Right cardiac atrium (tissue), 5 donors: ENCODE results near the gene CAPN2. TPM values are rescaled to one million over a fixed set of nuclear protein-coding genes. Genes with fewer than 3 reads are reported as not detected.

Experiments
- ATAC-seq, 2 donors: fragments of 200-7000 bp; cut with Tn5 transposase; one replicate each; pipeline versions ENCODE4 v1.8.0 to v1.9.1; 2020; ENCODE audit warnings: moderate library complexity in 2 of 2, mild to moderate bottlenecking in 1 of 2
- DNase-seq, 3 donors: peaks; one replicate each; pipeline ENCODE4 v3.0.0-alpha.2; 2020
- H3K27ac ChIP-seq: one replicate; pipeline ENCODE4 v1.5.1; 2013; ENCODE audit warnings: mild to moderate bottlenecking, low read length, control low read depth, moderate library complexity
- H3K27me3 ChIP-seq: one replicate; pipeline ENCODE4 v1.6.1; 2013; ENCODE audit not compliant: control insufficient read depth, insufficient read depth
- H3K4me1 ChIP-seq: one replicate; pipeline ENCODE4 v1.6.1; 2013; ENCODE audit warnings: low read length; ENCODE audit not compliant: control insufficient read depth, insufficient read depth
- H3K4me3 ChIP-seq: one replicate; pipeline ENCODE4 v1.5.1; 2013; ENCODE audit warnings: low read length, control low read depth
- H3K9me3 ChIP-seq: one replicate; pipeline ENCODE4 v1.6.1; 2013; ENCODE audit warnings: low read length; ENCODE audit not compliant: control insufficient read depth
- WGBS: extraction: QIAGEN DNeasy Blood & Tissue Kit; methylation state at CpG from one replicate; pipeline ENCODE4 v1.1.7; 2013; 5-methylcytosine and 5-hydroxymethylcytosine counted together
- intact Hi-C, 4 donors: fragments of 100-400 bp; cut with DNase I; formaldehyde crosslinking; loops; one replicate each; pipeline versions ENCODE4 v1.11.0 to v1.14.0; 2022 to 2023
- polyA plus RNA-seq: library from polyadenylated mRNA; stranded (reverse); fragments of 200-250 nt; gene quantifications from one replicate; pipeline ENCODE4 v1.2.3, GENCODE V29; 2013
- total RNA-seq, 4 donors: library from RNA; stranded (reverse); fragmentation: NEBNext Ultra II Directional; extraction: Animal tissue kit (Norgen Biotek cat#: 25700); gene quantifications; one replicate each; pipeline ENCODE4 v1.2.1, GENCODE V29; 2021
- donor health status: healthy with polysubstance abuse.
- donor health status: DM: no; HTN: yes; CAD: no.
- donor health status: DM: no; HTN: no; CAD: no.
- donor health status: DM: no; HTN: yes; CAD: no; lungs with severe emphysema.
- donor health status: DM: yes; HTN: yes; CAD: no.

CAPN2 gene
- total and polyA plus RNA-seq, 5 donors, result 52.7 to 91.6 (median 71.2) TPM

GRCh38 chr1:223780949-223781348, 68.6 kb downstream of the CAPN2 start:
- intact Hi-C loops, result no loop called here
- Histone ChIP-seq H3K27me3 (no peaks in the 10 kb centered on the region), H3K4me1 (peaks cover 4% of the 10 kb centered on the region), H3K9me3 (no peaks in the 10 kb centered on the region), H3K4me3 (no peak overlapping the region), H3K27ac (no peak overlapping the region)
- no peak for DNase-seq
- WGBS, result 87% methylated on average over 6 of the region's 6 CpGs
- ATAC-seq, result no peak

GRCh38 chr1:223783676-223784075, 71.3 kb downstream of the CAPN2 start:
- intact Hi-C loops, result no loop called here
- Histone ChIP-seq H3K27ac (no peak overlapping the region), H3K4me1 (no peaks in the 10 kb centered on the region), H3K4me3 (no peak overlapping the region), H3K27me3 (no peaks in the 10 kb centered on the region), H3K9me3 (no peaks in the 10 kb centered on the region)
- no peak for DNase-seq
- WGBS, result 91% methylated on average over 1 of the region's 1 CpG
- ATAC-seq, result no peak

GRCh38 chr1:223784541-223784940, 72.2 kb downstream of the CAPN2 start:
- no peak overlapping the region for H3K4me3 ChIP-seq
- H3K9me3 ChIP-seq, result no peaks in the 10 kb centered on the region
- intact Hi-C loops, result no loop called here
- 83% methylated on average over 4 of the region's 4 CpGs for WGBS
- no peak for DNase-seq
- no peaks in the 10 kb centered on the region for H3K4me1 ChIP-seq
- H3K27ac ChIP-seq, result no peak overlapping the region
- peak in 1 of 2 donors; percentile 61 for ATAC-seq
- H3K27me3 ChIP-seq, result no peaks in the 10 kb centered on the region

- H3K27ac ChIP-seq, result no peak overlapping the region
- no peaks in the 10 kb centered on the region for H3K9me3 ChIP-seq
Measured at GRCh38 chr1:223785808-223786207, 73.5 kb downstream of the CAPN2 start.

GRCh38 chr1:223788746-223789415, 76.5 kb downstream of the CAPN2 start:
- Histone ChIP-seq H3K4me3 (no peak overlapping the region), H3K9me3 (no peaks in the 10 kb centered on the region), H3K4me1 (no peaks in the 10 kb centered on the region), H3K27me3 (no peaks in the 10 kb centered on the region), H3K27ac (no peak overlapping the region)
- WGBS, result 64% methylated on average over 4 of the region's 4 CpGs
- intact Hi-C loops, result no loop called here
- DNase-seq, result no peak
- peak in 1 of 2 donors; percentile 69 for ATAC-seq

More at GRCh38 chr1:223785808-223786207, 73.5 kb downstream of the CAPN2 start:
- DNase-seq (no peak), ATAC-seq (no peak)
- Histone ChIP-seq H3K4me3 (no peak overlapping the region), H3K27me3 (no peaks in the 10 kb centered on the region), H3K4me1 (no peaks in the 10 kb centered on the region)
- intact Hi-C loops, result no loop called here
- WGBS, result 56% methylated on average over 5 of the region's 5 CpGs

GRCh38 chr1:223792046-223792445, 79.7 kb downstream of the CAPN2 start:
- no peak for ATAC-seq
- 68% methylated on average over 2 of the region's 2 CpGs for WGBS
- no peak for DNase-seq
- H3K4me3 ChIP-seq, result no peak overlapping the region
- H3K9me3 ChIP-seq, result no peaks in the 10 kb centered on the region
- no peak overlapping the region for H3K27ac ChIP-seq
- intact Hi-C loops, result no loop called here
- H3K4me1 ChIP-seq, result no peaks in the 10 kb centered on the region
- H3K27me3 ChIP-seq, result no peaks in the 10 kb centered on the region

GRCh38 chr1:223793716-223794115, 81.4 kb downstream of the CAPN2 start:
- no peak for ATAC-seq
- WGBS, result 93% methylated on average over 4 of the region's 4 CpGs
- intact Hi-C loops, result no loop called here

GRCh38 chr1:223794136-223794880, 82.0 kb downstream of the CAPN2 start:
- H3K9me3 ChIP-seq, result no peaks in the 10 kb centered on the region
- 84% methylated on average over 9 of the region's 9 CpGs for WGBS
- no peak overlapping the region for H3K4me3 ChIP-seq
- H3K27ac ChIP-seq, result no peak overlapping the region
- ATAC-seq (no peak), DNase-seq (no peak)
- no peaks in the 10 kb centered on the region for H3K4me1 ChIP-seq
- no peaks in the 10 kb centered on the region for H3K27me3 ChIP-seq
- intact Hi-C loops, result no loop called here

More at GRCh38 chr1:223793716-223794115, 81.4 kb downstream of the CAPN2 start:
- no peaks in the 10 kb centered on the region for H3K27me3 ChIP-seq
- H3K4me3 ChIP-seq, result no peak overlapping the region
- no peaks in the 10 kb centered on the region for H3K4me1 ChIP-seq
- H3K27ac ChIP-seq, result no peak overlapping the region
- no peaks in the 10 kb centered on the region for H3K9me3 ChIP-seq
- no peak for DNase-seq

GRCh38 chr1:223796210-223796609, 83.9 kb downstream of the CAPN2 start:
- DNase-seq, result no peak
- no peaks in the 10 kb centered on the region for H3K9me3 ChIP-seq
- WGBS, result 85% methylated on average over 7 of the region's 7 CpGs
- intact Hi-C loops, result no loop called here
- peak; percentile 11 to 43 for ATAC-seq
- H3K4me1 ChIP-seq, result no peaks in the 10 kb centered on the region
- no peaks in the 10 kb centered on the region for H3K27me3 ChIP-seq
- peak overlapping the region; percentile 52 for H3K27ac ChIP-seq
- H3K4me3 ChIP-seq, result no peak overlapping the region

GRCh38 chr1:223802032-223802431, 89.7 kb downstream of the CAPN2 start:
- H3K4me1 ChIP-seq, result no peaks in the 10 kb centered on the region
- DNase-seq, result no peak
- no peaks in the 10 kb centered on the region for H3K9me3 ChIP-seq
- H3K27ac ChIP-seq, result no peak overlapping the region
- H3K27me3 ChIP-seq, result no peaks in the 10 kb centered on the region
- WGBS, result 93% methylated on average over 7 of the region's 7 CpGs
- ATAC-seq, result no peak
- H3K4me3 ChIP-seq, result no peak overlapping the region
- intact Hi-C loops, result no loop called here

GRCh38 chr1:223802602-223803001, 90.3 kb downstream of the CAPN2 start:
- DNase-seq, result no peak
- Histone ChIP-seq H3K9me3 (no peaks in the 10 kb centered on the region), H3K4me1 (no peaks in the 10 kb centered on the region), H3K27ac (no peak overlapping the region), H3K4me3 (no peak overlapping the region), H3K27me3 (no peaks in the 10 kb centered on the region)
- WGBS, result 90% methylated on average over 4 of the region's 4 CpGs
- intact Hi-C loops, result no loop called here
- no peak for ATAC-seq
